ENCODE data around the gene INPP5A. TPM values are rescaled to one million over a fixed set of nuclear protein-coding genes. Genes with fewer than 3 reads are reported as not detected.

Gene INPP5A
- total RNA-seq, 2 donors from 2014 or later: 20.7 to 26.7 TPM

DNA sequence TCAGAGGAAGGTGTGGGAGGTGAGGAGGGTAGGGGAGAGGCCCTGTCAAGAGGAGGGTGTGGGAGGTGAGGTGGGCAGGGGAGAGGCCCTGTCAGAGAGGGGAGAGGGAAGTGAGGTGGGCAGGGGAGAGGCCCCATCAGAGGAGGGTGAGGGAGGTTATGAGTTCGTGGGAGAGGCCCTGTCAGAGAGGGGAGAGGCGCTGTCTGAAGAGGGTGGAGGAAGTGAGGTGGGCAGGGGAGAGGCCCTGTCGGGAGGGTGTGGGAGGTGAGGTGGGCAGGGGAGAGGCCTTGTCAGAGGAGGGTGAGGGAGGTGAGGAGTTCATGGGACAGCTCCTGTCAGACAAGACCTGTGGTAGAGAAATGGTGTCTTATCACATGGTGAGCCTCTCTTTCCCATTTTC lies 74.4 kb downstream of the INPP5A start:
- 95% methylated on average over 3 of the region's 3 CpGs; no CpG with 5 or more reads in 1 of the 2 experiments for WGBS, 2 experiments (ENCODE audit: insufficient coverage in 1 of 2, insufficient read length in 1 of 2)

DNA sequence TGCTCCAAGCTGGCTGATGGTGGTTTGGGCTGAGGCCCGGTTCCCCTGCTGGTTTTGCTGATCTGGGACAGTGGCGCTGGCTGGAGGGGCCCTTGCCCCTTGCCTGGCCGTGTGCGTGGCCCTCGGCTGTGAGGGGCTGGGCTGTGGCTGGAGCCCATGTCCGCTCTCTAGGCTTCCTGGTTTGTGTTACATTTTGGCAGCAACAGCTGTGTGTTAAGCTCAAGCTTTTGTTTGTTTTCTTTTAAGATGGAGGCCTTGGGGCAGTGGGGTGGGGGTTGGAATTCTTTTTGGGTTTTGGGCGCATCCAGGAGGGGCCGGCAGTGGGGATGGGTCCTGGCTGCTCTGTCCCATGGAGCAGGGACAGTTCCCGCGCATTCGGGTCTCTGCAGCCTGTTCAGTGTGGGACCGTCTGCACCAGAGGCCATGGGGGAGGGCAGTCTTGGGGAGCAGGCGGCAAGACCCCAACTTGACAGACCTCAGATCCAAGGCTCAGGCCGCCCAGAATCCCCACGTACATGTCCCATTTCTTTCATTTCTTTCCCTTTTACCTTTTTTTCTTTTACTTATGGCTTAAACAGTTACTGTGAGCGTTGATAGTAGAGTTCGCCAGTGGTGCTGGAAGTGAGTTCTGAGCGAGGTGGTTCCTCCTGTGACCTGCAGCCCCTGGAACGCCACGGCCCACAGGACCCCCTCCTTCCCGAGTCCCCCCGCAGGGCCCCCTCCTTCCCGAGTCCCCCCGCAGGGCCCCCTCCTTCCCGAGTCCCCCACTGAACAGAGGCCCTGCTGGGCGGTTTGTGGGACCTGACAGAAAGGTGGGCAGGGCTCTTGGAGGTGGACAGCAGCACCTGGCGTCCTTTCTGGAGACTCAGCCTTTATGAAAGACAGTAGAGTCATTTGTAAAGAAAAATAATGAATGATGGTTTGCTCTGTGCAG lies 75.3 kb downstream of the INPP5A start:
- WGBS, 2 experiments (ENCODE audit: insufficient coverage in 1 of 2, insufficient read length in 1 of 2): 91 to 93% methylated on average over 17 to 27 of the region's 27 CpGs

More for the DNA sequence above, 74.4 kb downstream of the INPP5A start:
- peaks cover 2% of the 10 kb centered on the region for H3K4me1 Mint-ChIP-seq
- H3K27ac Mint-ChIP-seq: no peak overlapping the region
- H3K4me3 Mint-ChIP-seq: no peak overlapping the region
- DNase-seq: no peak
- peaks cover 3% of the 10 kb centered on the region for H3K27me3 Mint-ChIP-seq (ENCODE audit: insufficient read depth)
- H3K9me3 Mint-ChIP-seq: no peaks in the 10 kb centered on the region
- Histone ChIP-seq H3K4me3 (ENCODE audit: low read length) (no peak overlapping the region), H3K9me3 (ENCODE audit: control insufficient read depth, low read length) (no peaks in the 10 kb centered on the region), H3K27me3 (ENCODE audit: control insufficient read depth, insufficient read depth, low read length, poor library complexity, severe bottlenecking) (no peaks in the 10 kb centered on the region), H3K36me3 (ENCODE audit: control insufficient read depth, insufficient read depth, low read length) (no peaks in the 10 kb centered on the region), H3K9ac (ENCODE audit: extremely low read depth, low read length, poor library complexity, severe bottlenecking) (no peak overlapping the region), H3K4me1 (ENCODE audit: control insufficient read depth, insufficient read depth, low read length) (no peaks in the 10 kb centered on the region), H3K27ac (ENCODE audit: low read depth, low read length) (no peak overlapping the region)
- peaks cover 11% of the 10 kb centered on the region for H3K36me3 Mint-ChIP-seq (ENCODE audit: low read depth)
- TF ChIP-seq, protein P1, sequence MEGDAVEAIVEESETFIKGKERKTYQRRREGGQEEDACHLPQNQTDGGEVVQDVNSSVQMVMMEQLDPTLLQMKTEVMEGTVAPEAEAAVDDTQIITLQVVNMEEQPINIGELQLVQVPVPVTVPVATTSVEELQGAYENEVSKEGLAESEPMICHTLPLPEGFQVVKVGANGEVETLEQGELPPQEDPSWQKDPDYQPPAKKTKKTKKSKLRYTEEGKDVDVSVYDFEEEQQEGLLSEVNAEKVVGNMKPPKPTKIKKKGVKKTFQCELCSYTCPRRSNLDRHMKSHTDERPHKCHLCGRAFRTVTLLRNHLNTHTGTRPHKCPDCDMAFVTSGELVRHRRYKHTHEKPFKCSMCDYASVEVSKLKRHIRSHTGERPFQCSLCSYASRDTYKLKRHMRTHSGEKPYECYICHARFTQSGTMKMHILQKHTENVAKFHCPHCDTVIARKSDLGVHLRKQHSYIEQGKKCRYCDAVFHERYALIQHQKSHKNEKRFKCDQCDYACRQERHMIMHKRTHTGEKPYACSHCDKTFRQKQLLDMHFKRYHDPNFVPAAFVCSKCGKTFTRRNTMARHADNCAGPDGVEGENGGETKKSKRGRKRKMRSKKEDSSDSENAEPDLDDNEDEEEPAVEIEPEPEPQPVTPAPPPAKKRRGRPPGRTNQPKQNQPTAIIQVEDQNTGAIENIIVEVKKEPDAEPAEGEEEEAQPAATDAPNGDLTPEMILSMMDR (conservative IDR thresholded peaks at IDR 0.05): no peak

GRCh38 chr10:132613566-132614348 lies 76.2 kb downstream of the INPP5A start:
- DNase-seq: no peak
- peaks cover 25% of the 10 kb centered on the region for H3K36me3 Mint-ChIP-seq (ENCODE audit: low read depth)
- H3K4me3 ChIP-seq (ENCODE audit: low read length): no peak overlapping the region
- H3K9ac ChIP-seq (ENCODE audit: extremely low read depth, low read length, poor library complexity, severe bottlenecking): no peak overlapping the region
- no peaks in the 10 kb centered on the region for H3K4me1 ChIP-seq (ENCODE audit: control insufficient read depth, insufficient read depth, low read length)
- H3K27me3 ChIP-seq (ENCODE audit: control insufficient read depth, insufficient read depth, low read length, poor library complexity, severe bottlenecking): no peaks in the 10 kb centered on the region
- peaks cover 7% of the 10 kb centered on the region for H3K9me3 ChIP-seq (ENCODE audit: control insufficient read depth, low read length)
- H3K4me1 Mint-ChIP-seq: peaks cover 2% of the 10 kb centered on the region
- WGBS, 2 experiments (ENCODE audit: insufficient coverage in 1 of 2, insufficient read length in 1 of 2): 95 to 97% methylated on average over 8 to 22 of the region's 22 CpGs
- no peak overlapping the region for H3K4me3 Mint-ChIP-seq
- no peak overlapping the region for H3K27ac Mint-ChIP-seq
- peaks cover 8% of the 10 kb centered on the region for H3K27me3 Mint-ChIP-seq (ENCODE audit: insufficient read depth)
- H3K27ac ChIP-seq (ENCODE audit: low read depth, low read length): no peak overlapping the region
- TF ChIP-seq, protein P1 (conservative IDR thresholded peaks at IDR 0.05): no peak
- peaks cover 7% of the 10 kb centered on the region for H3K9me3 Mint-ChIP-seq
- no peaks in the 10 kb centered on the region for H3K36me3 ChIP-seq (ENCODE audit: control insufficient read depth, insufficient read depth, low read length)

More for the DNA sequence above, 75.3 kb downstream of the INPP5A start:
- H3K27ac ChIP-seq (ENCODE audit: low read depth, low read length): no peak overlapping the region
- H3K27ac Mint-ChIP-seq: no peak overlapping the region
- H3K4me1 Mint-ChIP-seq: peaks cover 2% of the 10 kb centered on the region
- no peak overlapping the region for H3K4me3 ChIP-seq (ENCODE audit: low read length)
- no peaks in the 10 kb centered on the region for H3K27me3 ChIP-seq (ENCODE audit: control insufficient read depth, insufficient read depth, low read length, poor library complexity, severe bottlenecking)
- no peak for DNase-seq
- H3K36me3 Mint-ChIP-seq (ENCODE audit: low read depth): peaks cover 18% of the 10 kb centered on the region
- no peaks in the 10 kb centered on the region for H3K36me3 ChIP-seq (ENCODE audit: control insufficient read depth, insufficient read depth, low read length)
- H3K9me3 Mint-ChIP-seq: no peaks in the 10 kb centered on the region
- no peak overlapping the region for H3K9ac ChIP-seq (ENCODE audit: extremely low read depth, low read length, poor library complexity, severe bottlenecking)
- TF ChIP-seq, protein P1 (conservative IDR thresholded peaks at IDR 0.05): no peak
- H3K27me3 Mint-ChIP-seq (ENCODE audit: insufficient read depth): peaks cover 6% of the 10 kb centered on the region
- H3K9me3 ChIP-seq (ENCODE audit: control insufficient read depth, low read length): no peaks in the 10 kb centered on the region
- H3K4me3 Mint-ChIP-seq: no peak overlapping the region
- no peaks in the 10 kb centered on the region for H3K4me1 ChIP-seq (ENCODE audit: control insufficient read depth, insufficient read depth, low read length)
